ENCODE results near the gene USP7. TPM values are rescaled to one million over a fixed set of nuclear protein-coding genes. Genes with fewer than 3 reads are reported as not detected.

The USP7 gene
- total RNA-seq, 1 experiment from 2014 or later, result 228 TPM

- no peak for DNase-seq (ENCODE audit: low spot score)
- no peaks in the 10 kb centered on the region for H3K27me3 ChIP-seq (replicated peaks; ENCODE audit: insufficient read depth, low read depth, low read length, poor library complexity)
- BruUV-seq (replicated peaks), result no TSS peak
- no peaks in the 10 kb centered on the region for H3K4me1 ChIP-seq (ENCODE audit: insufficient read depth, low read length, poor library complexity, severe bottlenecking)
- POLR2A ChIA-PET (ENCODE audit: low non-redundant PET), result interaction anchor here (0.6 kb wide), 1 partner anchor 1065 kb away, joined by 4 read pairs; no protein-coding TSS in a partner anchor
- H3K9me3 ChIP-seq (ENCODE audit: low read depth, low read length, poor library complexity, severe bottlenecking), result no peaks in the 10 kb centered on the region
- H3K36me3 ChIP-seq (ENCODE audit: insufficient read depth, low read length, poor library complexity, severe bottlenecking), result peaks cover 97% of the 10 kb centered on the region
- TF ChIP-seq CTCF (conservative IDR thresholded peaks at IDR 0.05; ENCODE audit: low read depth, low read length) (no peak), EZH2 (IDR thresholded peaks at IDR 0.05; ENCODE audit: borderline replicate concordance, low read depth, low read length, poor library complexity, severe bottlenecking) (no peak)
- CTCF ChIA-PET, result no interaction called here
- H3K4me3 ChIP-seq (ENCODE audit: low read depth, low read length, poor library complexity, severe bottlenecking), result no peak overlapping the region
- intact Hi-C loops (cut with micrococcal nuclease; ENCODE audit: unreplicated experiment), result no loop called here
- H3K27ac ChIP-seq (ENCODE audit: low read depth, low read length, poor library complexity, severe bottlenecking), result no peak overlapping the region
Measured at GRCh38 chr16:8916541-8917225, 47.0 kb downstream of the USP7 start.

GRCh38 chr16:8915722-8916301 lies 47.9 kb downstream of the USP7 start:
- peaks cover 98% of the 10 kb centered on the region for H3K36me3 ChIP-seq (ENCODE audit: insufficient read depth, low read length, poor library complexity, severe bottlenecking)
- H3K9me3 ChIP-seq (ENCODE audit: low read depth, low read length, poor library complexity, severe bottlenecking), result no peaks in the 10 kb centered on the region
- TF ChIP-seq CTCF (conservative IDR thresholded peaks at IDR 0.05; ENCODE audit: low read depth, low read length) (no peak), EZH2 (IDR thresholded peaks at IDR 0.05; ENCODE audit: borderline replicate concordance, low read depth, low read length, poor library complexity, severe bottlenecking) (no peak)
- H3K4me1 ChIP-seq (ENCODE audit: insufficient read depth, low read length, poor library complexity, severe bottlenecking), result no peaks in the 10 kb centered on the region
- BruUV-seq (replicated peaks), result no TSS peak
- no peak for DNase-seq (ENCODE audit: low spot score)
- H3K27ac ChIP-seq (ENCODE audit: low read depth, low read length, poor library complexity, severe bottlenecking), result no peak overlapping the region
- ChIA-PET POLR2A (ENCODE audit: low non-redundant PET) (interaction anchor here (0.6 kb wide), 1 partner anchor 339 kb away, joined by 4 read pairs; no protein-coding TSS in a partner anchor), CTCF (no interaction called here)
- no peak overlapping the region for H3K4me3 ChIP-seq (ENCODE audit: low read depth, low read length, poor library complexity, severe bottlenecking)
- no peaks in the 10 kb centered on the region for H3K27me3 ChIP-seq (replicated peaks; ENCODE audit: insufficient read depth, low read depth, low read length, poor library complexity)
- intact Hi-C loops (cut with micrococcal nuclease; ENCODE audit: unreplicated experiment), result no loop called here

- Histone ChIP-seq H3K9me3 (ENCODE audit: low read depth, low read length, poor library complexity, severe bottlenecking) (no peaks in the 10 kb centered on the region), H3K27ac (ENCODE audit: low read depth, low read length, poor library complexity, severe bottlenecking) (peak overlapping the region; percentile 13), H3K4me3 (ENCODE audit: low read depth, low read length, poor library complexity, severe bottlenecking) (no peak overlapping the region), H3K4me1 (ENCODE audit: insufficient read depth, low read length, poor library complexity, severe bottlenecking) (no peaks in the 10 kb centered on the region), H3K27me3 (replicated peaks; ENCODE audit: insufficient read depth, low read depth, low read length, poor library complexity) (no peaks in the 10 kb centered on the region), H3K36me3 (ENCODE audit: insufficient read depth, low read length, poor library complexity, severe bottlenecking) (peaks cover 97% of the 10 kb centered on the region)
- TF ChIP-seq EZH2 (IDR thresholded peaks at IDR 0.05; ENCODE audit: borderline replicate concordance, low read depth, low read length, poor library complexity, severe bottlenecking) (no peak), CTCF (conservative IDR thresholded peaks at IDR 0.05; ENCODE audit: low read depth, low read length) (no peak)
- no TSS peak for BruUV-seq (replicated peaks)
- intact Hi-C loops (cut with micrococcal nuclease; ENCODE audit: unreplicated experiment), result no loop called here
- no peak for DNase-seq (ENCODE audit: low spot score)
- CTCF ChIA-PET, result no interaction called here
- POLR2A ChIA-PET (ENCODE audit: low non-redundant PET), result no interaction called here
Measured at GRCh38 chr16:8914098-8914497, 49.6 kb downstream of the USP7 start.
